Measurements from ENCODE around the gene TMEM183A. TPM values are rescaled to one million over a fixed set of nuclear protein-coding genes. Genes with fewer than 3 reads are reported as not detected.

The TMEM183A gene
- total and polyA plus RNA-seq, 10 of the 15 experiments (the other 5 are each of a cell fraction or from before 2014, with no cell fraction given) = 12.3 to 103 (median 66.3) TPM

DNA sequence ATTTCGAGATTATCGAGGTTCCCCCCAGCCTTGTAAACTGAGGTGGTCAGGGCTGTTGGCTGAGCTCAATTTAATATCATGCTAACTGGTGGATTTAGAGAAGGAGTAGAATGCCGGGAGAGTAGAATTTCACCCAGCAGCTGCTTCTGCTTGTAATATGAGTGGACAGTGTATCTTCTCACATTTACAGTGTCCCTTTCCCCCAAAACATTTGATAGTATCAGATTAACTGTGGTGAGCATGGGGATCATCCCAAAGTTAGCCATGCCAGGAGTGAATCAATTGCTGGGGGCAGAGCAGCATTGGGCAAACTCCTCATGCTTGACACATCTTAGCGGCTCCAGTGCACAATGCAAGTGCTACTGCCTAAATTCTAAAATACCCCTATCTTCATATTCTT lies 9.9 kb downstream of the TMEM183A start (continued):
- TF ChIP-seq ZNF592 (IDR thresholded peaks at IDR 0.05) = no peak

DNA sequence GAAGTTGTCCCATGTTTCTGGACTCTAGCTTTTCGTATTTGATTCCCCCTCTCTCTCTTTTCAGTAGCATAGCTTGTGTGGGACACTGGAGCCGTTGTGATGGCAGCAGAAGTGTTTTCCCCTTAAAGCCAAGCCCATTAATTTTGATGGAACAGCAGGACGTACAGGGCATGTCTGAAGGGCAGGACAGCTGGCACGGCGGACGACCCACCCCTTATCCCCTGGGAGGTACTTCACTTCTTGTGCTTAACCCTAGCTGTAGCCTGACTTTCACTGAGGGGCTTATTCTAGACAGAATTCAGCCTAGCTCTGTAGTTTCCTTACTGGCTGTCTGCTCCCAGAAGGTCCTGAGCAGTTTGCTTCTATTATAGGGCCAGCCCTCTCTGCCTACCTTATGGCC lies 10.5 kb downstream of the TMEM183A start:
- Histone ChIP-seq H3K9me3 (replicated peaks; ENCODE audit: control insufficient read depth, insufficient read depth, low read length) (no peaks in the 10 kb centered on the region), H3K4me1 (ENCODE audit: control insufficient read depth, insufficient read depth, low read length) (no peaks in the 10 kb centered on the region), H3K4me3 (no peak overlapping the region), H2AFZ (ENCODE audit: control insufficient read depth, low read depth, low read length) (no peak overlapping the region), H3K36me3 (ENCODE audit: control insufficient read depth in 2 of 2, insufficient read depth in 2 of 2, low read length in 1 of 2) (peaks cover 17 to 54% of the 10 kb centered on the region in 2 experiments), H3K4me2 (ENCODE audit: control insufficient read depth, insufficient read depth) (no peak overlapping the region), H3K27ac (ENCODE audit: control insufficient read depth, insufficient read depth) (no peak overlapping the region), H3K79me2 (ENCODE audit: control insufficient read depth, insufficient read depth, low read length) (peaks cover 2% of the 10 kb centered on the region; the same call in 1 of the 2 replicates), H4K20me1 (ENCODE audit: control insufficient read depth, insufficient read depth) (no peaks in the 10 kb centered on the region), H3K9ac (ENCODE audit: control insufficient read depth, insufficient read depth, low read length) (no peak overlapping the region), H3K27me3 (replicated peaks in 1 of 2; ENCODE audit: control insufficient read depth in 2 of 2, insufficient read depth in 2 of 2, low read length in 1 of 2) (no peaks in the 10 kb centered on the region)
- DNase-seq (ENCODE audit: low read depth, low spot score) (no peak), ATAC-seq (no peak), FAIRE-seq (no peak)
- BruUV-seq (replicated peaks) = no TSS peak
- in situ Hi-C loops (cut with MboI) (no loop called here), intact Hi-C loops (cut with micrococcal nuclease; ENCODE audit: unreplicated experiment) (no loop called here)
- RAD21 ChIA-PET (ENCODE audit: unreplicated experiment) = no interaction called here
- CTCF ChIA-PET = interaction anchor here (1.6 kb wide), 2 partner anchors 18 to 198 kb away, joined by 3 read pairs; no protein-coding TSS in a partner anchor
- 97% methylated on average over 6 of the region's 6 CpGs for WGBS (ENCODE audit: insufficient coverage, insufficient replicate concordance, low lambda C conversion rate, missing lambda C conversion rate)
- SMC1A ChIA-PET (ENCODE audit: uncharacterized antibody, unreplicated experiment) = no interaction called here
- POLR2A ChIA-PET = no interaction called here
- TF ChIP-seq WRNIP1 (IDR thresholded peaks at IDR 0.05; ENCODE audit: borderline replicate concordance, low read depth, low read length) (no peak), MXI1 (IDR thresholded peaks at IDR 0.05; ENCODE audit: low read depth, low read length) (no peak), MLLT1 (IDR thresholded peaks at IDR 0.05) (no peak), USF1 (IDR thresholded peaks at IDR 0.05; ENCODE audit: borderline replicate concordance, extremely low read length, insufficient read depth, low read depth, low read length) (no peak), FOS (IDR thresholded peaks at IDR 0.05; ENCODE audit: borderline replicate concordance, extremely low read depth, insufficient read length) (no peak), CBX3 (IDR thresholded peaks at IDR 0.05; ENCODE audit: borderline replicate concordance, low read depth) (no peak), POLR2AphosphoS2 (IDR thresholded peaks at IDR 0.05; ENCODE audit: low read depth, low read length) (no peak), MYC (IDR thresholded peaks at IDR 0.05; ENCODE audit: insufficient read depth, insufficient read length, insufficient replicate concordance, low read length, severe bottlenecking) (no peak), PKNOX1 (IDR thresholded peaks at IDR 0.05) (no peak)

Data from GM12878 (cell line).